Keratinocyte (primary cell): ENCODE results near the gene LRRC10. TPM values are rescaled to one million over a fixed set of nuclear protein-coding genes. Genes with fewer than 3 reads are reported as not detected.

Experiments used
- DNase-seq: peaks from one replicate; pipeline ENCODE4 v3.0.0-alpha.2; 2011; ENCODE audit warnings: low read depth, missing footprints, low spot score
- FAIRE-seq: peaks from 2 replicates; lab custom pipeline; 2011; peaks lifted over from hg19 to GRCh38; lab: Jason Lieb, UNC
- H2AFZ ChIP-seq: 2 replicates; pipeline ENCODE4 v1.6.0; 2012; ENCODE audit warnings: low read length, control low read depth, inconsistent platforms; ENCODE audit not compliant: control insufficient read depth
- H3K27ac ChIP-seq: 2 replicates; pipeline ENCODE4 v1.5.1; 2011; ENCODE audit warnings: low read length; ENCODE audit not compliant: control insufficient read depth, insufficient read depth
- H3K27me3 ChIP-seq: 3 replicates; pipeline ENCODE4 v1.6.0; 2011; ENCODE audit warnings: low read length; ENCODE audit not compliant: control insufficient read depth, insufficient read depth; ENCODE audit errors: extremely low read depth
- H3K36me3 ChIP-seq, 2 experiments: 2 replicates in 1 of 2; 3 replicates in 1 of 2; pipeline ENCODE4 v1.5.1; 2011; ENCODE audit warnings: low read length in 2 of 2, mild to moderate bottlenecking in 1 of 2; ENCODE audit not compliant: control insufficient read depth in 2 of 2, insufficient read depth in 2 of 2; ENCODE audit errors: extremely low read depth in 1 of 2
- H3K4me1 ChIP-seq: 3 replicates; pipeline ENCODE4 v1.5.1; 2011; ENCODE audit warnings: low read length; ENCODE audit not compliant: control insufficient read depth, insufficient read depth; ENCODE audit errors: extremely low read depth
- H3K4me2 ChIP-seq: 3 replicates; pipeline ENCODE4 v1.6.0; 2011; ENCODE audit warnings: low read depth, low read length; ENCODE audit not compliant: control insufficient read depth, insufficient read depth; ENCODE audit errors: extremely low read depth
- H3K4me3 ChIP-seq, 3 experiments: fragments of 200-600 bp in 1 of 3; sonication (generic) in 1 of 3; 2 replicates in 2 of 3; 3 replicates in 1 of 3; pipeline ENCODE4 v1.5.1; 2011 to 2016; ENCODE audit warnings: low read length in 3 of 3, mild to moderate bottlenecking in 3 of 3, control low read depth in 2 of 3, inconsistent platforms in 1 of 3, low read depth in 1 of 3, mixed read lengths in 1 of 3, mixed run types in 1 of 3, moderate library complexity in 1 of 3; ENCODE audit not compliant: control insufficient read depth in 2 of 3, insufficient read depth in 2 of 3; ENCODE audit errors: extremely low read depth in 1 of 3
- H3K79me2 ChIP-seq: 2 replicates; pipeline ENCODE4 v1.6.0; 2012; ENCODE audit warnings: low read length; ENCODE audit not compliant: control insufficient read depth, insufficient read depth
- H3K9ac ChIP-seq: 3 replicates; pipeline ENCODE4 v1.6.0; 2011; ENCODE audit warnings: low read length; ENCODE audit not compliant: control insufficient read depth, insufficient read depth; ENCODE audit errors: extremely low read depth
- H3K9me1 ChIP-seq: 3 replicates; pipeline ENCODE4 v1.6.0; 2011; ENCODE audit warnings: low read length; ENCODE audit not compliant: control insufficient read depth, insufficient read depth; ENCODE audit errors: extremely low read depth
- H3K9me3 ChIP-seq: 2 replicates; pipeline ENCODE4 v1.5.1; 2012; ENCODE audit warnings: low read depth, low read length; ENCODE audit not compliant: control insufficient read depth
- H4K20me1 ChIP-seq: 3 replicates; pipeline ENCODE4 v1.6.0; 2011; ENCODE audit warnings: low read length; ENCODE audit not compliant: control insufficient read depth, insufficient read depth; ENCODE audit errors: extremely low read depth
- EZH2 ChIP-seq: IDR thresholded peaks from one replicate; pipeline ENCODE4 v1.6.1; 2012; ENCODE audit warnings: inconsistent platforms, mild to moderate bottlenecking, low read length, moderate library complexity
- dilution Hi-C: fragments of 300-500 bp; cut with MboI; formaldehyde crosslinking; loops from one replicate; pipeline ENCODE4 v1.7.0; 2020; ENCODE audit warnings: low sequenced_read_pairs; ENCODE audit not compliant: extremely low pct_ligation_motif_present
- polyA plus RNA-seq, 5 experiments: library from polyadenylated mRNA; depleted of rRNA in 3 of 5; stranded (reverse) in 3 of 5; stranded (forward) in 1 of 5; unstranded in 1 of 5; fragments of >200 nt; gene quantifications; 1 replicate in 1 of 5; 2 replicates in 3 of 5; 3 replicates in 1 of 5; pipeline versions ENCODE4 v1.2.1 to v1.2.3, GENCODE V29; 2011 to 2012; ENCODE audit warnings: missing spikeins in 2 of 5, low read depth in 1 of 5, low replicate concordance in 1 of 5
- TF ChIP-seq, protein P1 (sequence below), 3 experiments: IDR thresholded peaks in 1 of 3; conservative IDR thresholded peaks in 1 of 3; optimal IDR thresholded peaks in 1 of 3; 2 replicates in 2 of 3; 3 replicates in 1 of 3; pipeline versions ENCODE3 to v1.5.1; 2011; ENCODE audit warnings: low read length in 3 of 3, mild to moderate bottlenecking in 3 of 3, moderate library complexity in 2 of 3, control low read depth in 1 of 3, inconsistent platforms in 1 of 3; ENCODE audit not compliant: insufficient read depth in 2 of 3; ENCODE audit errors: extremely low read depth in 1 of 3

The LRRC10 gene
- polyA plus RNA-seq, 1 donor (not counting 4 experiments of a cell fraction or from before 2014, with no cell fraction given), result not detected

DNA sequence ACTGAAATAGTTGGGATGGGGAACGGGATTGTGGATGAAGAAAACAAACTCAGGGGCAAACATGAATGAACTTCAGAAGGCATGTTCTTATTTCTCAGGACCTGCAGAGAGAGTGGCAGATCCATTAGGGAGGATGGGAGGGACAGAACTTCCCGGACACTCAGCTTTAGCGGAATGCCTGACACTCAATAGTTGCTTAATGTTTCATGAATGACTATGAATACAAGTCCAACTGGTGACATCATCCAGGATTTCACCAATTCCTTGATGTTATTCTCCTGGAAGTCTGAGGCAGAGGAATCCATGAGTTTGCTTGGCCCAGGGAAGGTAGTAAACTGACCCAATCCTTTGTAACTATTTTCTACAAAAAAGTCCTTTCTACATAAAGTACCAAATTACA lies 37.8 kb upstream of the LRRC10 start:
- Histone ChIP-seq H3K9me1 (no peaks in the 10 kb centered on the region), H3K9me3 (no peaks in the 10 kb centered on the region), H3K4me2 (no peak overlapping the region), H3K36me3 (no peaks in the 10 kb centered on the region), H3K4me1 (peaks cover 7% of the 10 kb centered on the region), H3K4me3 (no peak overlapping the region), H2AFZ (no peak overlapping the region), H4K20me1 (no peaks in the 10 kb centered on the region), H3K9ac (no peak overlapping the region), H3K27ac (no peak overlapping the region), H3K79me2 (no peaks in the 10 kb centered on the region), H3K27me3 (no peaks in the 10 kb centered on the region)
- dilution Hi-C loops, result no loop called here
- DNase-seq, result no peak
- FAIRE-seq, result no peak
- TF ChIP-seq, protein P1, sequence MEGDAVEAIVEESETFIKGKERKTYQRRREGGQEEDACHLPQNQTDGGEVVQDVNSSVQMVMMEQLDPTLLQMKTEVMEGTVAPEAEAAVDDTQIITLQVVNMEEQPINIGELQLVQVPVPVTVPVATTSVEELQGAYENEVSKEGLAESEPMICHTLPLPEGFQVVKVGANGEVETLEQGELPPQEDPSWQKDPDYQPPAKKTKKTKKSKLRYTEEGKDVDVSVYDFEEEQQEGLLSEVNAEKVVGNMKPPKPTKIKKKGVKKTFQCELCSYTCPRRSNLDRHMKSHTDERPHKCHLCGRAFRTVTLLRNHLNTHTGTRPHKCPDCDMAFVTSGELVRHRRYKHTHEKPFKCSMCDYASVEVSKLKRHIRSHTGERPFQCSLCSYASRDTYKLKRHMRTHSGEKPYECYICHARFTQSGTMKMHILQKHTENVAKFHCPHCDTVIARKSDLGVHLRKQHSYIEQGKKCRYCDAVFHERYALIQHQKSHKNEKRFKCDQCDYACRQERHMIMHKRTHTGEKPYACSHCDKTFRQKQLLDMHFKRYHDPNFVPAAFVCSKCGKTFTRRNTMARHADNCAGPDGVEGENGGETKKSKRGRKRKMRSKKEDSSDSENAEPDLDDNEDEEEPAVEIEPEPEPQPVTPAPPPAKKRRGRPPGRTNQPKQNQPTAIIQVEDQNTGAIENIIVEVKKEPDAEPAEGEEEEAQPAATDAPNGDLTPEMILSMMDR (optimal IDR thresholded peaks at IDR 0.05 in 1 of 3, IDR thresholded peaks at IDR 0.05 in 1 of 3, conservative IDR thresholded peaks at IDR 0.05 in 1 of 3; ENCODE audit: extremely low read depth in 1 of 3, insufficient read depth in 2 of 3, low read length in 3 of 3), result no peak
- TF ChIP-seq EZH2, result no peak

DNA sequence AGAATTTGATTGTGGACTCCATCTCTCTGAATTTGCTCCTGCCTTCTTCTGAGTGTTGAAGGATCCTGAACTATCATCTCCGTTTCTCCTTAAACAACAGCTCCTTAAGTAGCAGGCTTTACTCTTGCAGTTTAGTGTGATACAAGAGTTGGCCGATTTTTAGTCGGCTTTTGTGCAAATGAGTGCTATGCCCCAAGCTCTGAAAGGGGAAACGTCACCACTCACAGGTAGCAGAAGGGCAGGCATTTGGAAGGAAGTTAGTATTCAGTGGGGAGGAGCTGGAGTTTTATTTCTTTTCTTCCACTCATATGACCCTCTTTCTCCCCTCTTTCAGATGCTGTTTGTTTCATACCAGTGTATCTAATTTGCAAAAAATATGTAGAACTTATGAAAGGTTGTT lies 36.5 kb upstream of the LRRC10 start:
- Histone ChIP-seq H3K27me3 (no peaks in the 10 kb centered on the region), H3K4me1 (peaks cover 7% of the 10 kb centered on the region), H3K79me2 (no peaks in the 10 kb centered on the region), H3K9ac (no peak overlapping the region), H3K9me1 (no peaks in the 10 kb centered on the region), H3K36me3 (no peaks in the 10 kb centered on the region), H3K9me3 (no peaks in the 10 kb centered on the region), H4K20me1 (no peaks in the 10 kb centered on the region), H2AFZ (no peak overlapping the region), H3K4me3 (no peak overlapping the region), H3K27ac (no peak overlapping the region), H3K4me2 (no peak overlapping the region)
- dilution Hi-C loops, result no loop called here
- TF ChIP-seq EZH2, result no peak
- TF ChIP-seq, protein P1 (optimal IDR thresholded peaks at IDR 0.05 in 1 of 3, IDR thresholded peaks at IDR 0.05 in 1 of 3, conservative IDR thresholded peaks at IDR 0.05 in 1 of 3; ENCODE audit: extremely low read depth in 1 of 3, insufficient read depth in 2 of 3, low read length in 3 of 3), result no peak
- FAIRE-seq, result no peak
- no peak for DNase-seq
